CD4-positive, alpha-beta T cell (primary cell): ENCODE measurements around the gene PPIE. TPM values are rescaled to one million over a fixed set of nuclear protein-coding genes. Genes with fewer than 3 reads are reported as not detected.

Source experiments
- ATAC-seq: fragments of 200-7000 bp; cut with Tn5 transposase; one replicate; pipeline ENCODE4 v1.10.0; 2022; ENCODE audit warnings: mild to moderate bottlenecking; ENCODE audit not compliant: poor library complexity
- CTCF ChIA-PET: fragments of 350-600 bp; sonication (Branson Sonifier 250); formaldehyde crosslinking; loops from one replicate; lab custom pipeline; 2021; ENCODE audit warnings: antibody characterized with exemption, inconsistent platforms; lab: Charles Lee
- POLR2A ChIA-PET: fragments of 350-600 bp; sonication (Branson Sonifier 250); formaldehyde crosslinking; loops from one replicate; lab custom pipeline; 2021; ENCODE audit warnings: antibody characterized with exemption, inconsistent platforms; lab: Charles Lee
- DNase-seq, 14 experiments: peaks; one replicate each; pipeline ENCODE4 v3.0.0-alpha.2; 2013 to 2020; ENCODE audit warnings: mixed read lengths in 2 of 14
- H3K27ac ChIP-seq, 2 donors: one replicate each; pipeline versions ENCODE4 v1.5.1 to v1.7.0; 2013; ENCODE audit warnings: low read length in 2 of 2, low read depth in 1 of 2, mild to moderate bottlenecking in 1 of 2
- H3K27me3 ChIP-seq, 2 experiments: 1 replicate in 1 of 2; 2 replicates in 1 of 2; pipeline versions ENCODE4 v1.6.1 to v1.7.0; 2013; ENCODE audit warnings: low read length in 2 of 2, control low read depth in 1 of 2, mild to moderate bottlenecking in 1 of 2, moderate library complexity in 1 of 2; ENCODE audit not compliant: insufficient read depth in 2 of 2, control insufficient read depth in 1 of 2
- H3K36me3 ChIP-seq: one replicate; pipeline ENCODE4 v1.6.1; 2013; ENCODE audit warnings: low read length, control low read depth; ENCODE audit not compliant: insufficient read depth
- H3K4me1 ChIP-seq: one replicate; pipeline ENCODE4 v1.6.1; 2013; ENCODE audit warnings: low read length, control low read depth; ENCODE audit not compliant: insufficient read depth
- H3K4me3 ChIP-seq: one replicate; pipeline ENCODE4 v1.5.1; 2013; ENCODE audit warnings: mild to moderate bottlenecking, low read length, moderate library complexity
- H3K9me3 ChIP-seq, 2 experiments: 1 replicate in 1 of 2; 2 replicates in 1 of 2; pipeline versions ENCODE4 v1.6.1 to v1.7.0; 2013; ENCODE audit warnings: low read length in 2 of 2, mild to moderate bottlenecking in 2 of 2, control low read depth in 1 of 2, moderate library complexity in 1 of 2; ENCODE audit not compliant: control insufficient read depth in 1 of 2, insufficient read depth in 1 of 2
- H3K27ac Mint-ChIP-seq: one replicate; pipeline ENCODE4 v1.8.0; 2020; ENCODE audit warnings: mixed read lengths
- H3K27me3 Mint-ChIP-seq: one replicate; pipeline ENCODE4 v1.8.0; 2021; ENCODE audit warnings: mixed read lengths
- H3K36me3 Mint-ChIP-seq: one replicate; pipeline ENCODE4 v1.8.0; 2021; ENCODE audit warnings: low read depth, mixed read lengths
- H3K4me1 Mint-ChIP-seq: one replicate; pipeline ENCODE4 v1.8.0; 2021; ENCODE audit warnings: low read depth, mixed read lengths
- H3K4me3 Mint-ChIP-seq: one replicate; pipeline ENCODE4 v1.8.0; 2020; ENCODE audit warnings: mild to moderate bottlenecking, mixed read lengths
- H3K9me3 Mint-ChIP-seq: one replicate; pipeline ENCODE4 v1.8.0; 2020; ENCODE audit warnings: mixed read lengths
- CTCF ChIP-seq: fragments of 200-600 bp; IDR thresholded peaks from one replicate; pipeline ENCODE4 v1.8.0; 2022; ENCODE audit warnings: antibody characterized with exemption, mild to moderate bottlenecking
- intact Hi-C, 2 experiments: fragments of 100-400 bp; cut with DNase I in 1 of 2; cut with micrococcal nuclease in 1 of 2; formaldehyde crosslinking; loops; one replicate each; pipeline versions ENCODE4 v1.15.1 to v1.9.0; 2023 to 2025; cut with DNase I, micrococcal nuclease
- total RNA-seq, 174 experiments: library from RNA in 2 of 174; stranded (reverse) in 2 of 174; gene quantifications; one replicate each; pipeline ENCODE4 v1.2.3 and lab custom pipeline; 2021 to 2026

Gene PPIE
- total RNA-seq, 2 experiments from 2014 or later: 45.0 to 46.7 TPM

GRCh38 chr1:39721664-39722063 is 17.0 kb upstream of the PPIE start:
- no peaks in the 10 kb centered on the region for H3K9me3 Mint-ChIP-seq
- Histone ChIP-seq H3K27ac (no peak overlapping the region), H3K4me1 (no peaks in the 10 kb centered on the region), H3K36me3 (no peaks in the 10 kb centered on the region), H3K4me3 (no peak overlapping the region), H3K27me3 (peaks cover 16 to 19% of the 10 kb centered on the region in 2 experiments), H3K9me3 (no peaks in the 10 kb centered on the region)
- DNase-seq: no peak
- ChIA-PET CTCF (interaction anchor here (0.9 to 3.5 kb wide), 3 partner anchors 63 to 115 kb away, joined by 3 to 20 read pairs (median 3); no protein-coding TSS in a partner anchor), POLR2A (no interaction called here)
- peaks cover 49% of the 10 kb centered on the region for H3K27me3 Mint-ChIP-seq
- no peak overlapping the region for H3K27ac Mint-ChIP-seq
- ATAC-seq: no peak
- intact Hi-C loops: loop anchor here in 1 of 2 experiments (1.0 kb wide), 1 partner anchor 119 kb away; no protein-coding TSS in a partner anchor
- no peaks in the 10 kb centered on the region for H3K4me1 Mint-ChIP-seq
- no peak for TF ChIP-seq CTCF
- H3K36me3 Mint-ChIP-seq: no peaks in the 10 kb centered on the region
- H3K4me3 Mint-ChIP-seq: no peak overlapping the region

- no peaks in the 10 kb centered on the region for H3K9me3 Mint-ChIP-seq
- Histone ChIP-seq H3K36me3 (no peaks in the 10 kb centered on the region), H3K4me3 (no peak overlapping the region), H3K27ac (no peak overlapping the region), H3K27me3 (peaks cover 19 to 27% of the 10 kb centered on the region in 2 experiments), H3K9me3 (no peaks in the 10 kb centered on the region), H3K4me1 (no peaks in the 10 kb centered on the region)
- intact Hi-C loops: loop anchor here in 1 of 2 experiments (1.0 kb wide), 1 partner anchor 120 kb away; no protein-coding TSS in a partner anchor
- DNase-seq: no peak
- no peaks in the 10 kb centered on the region for H3K36me3 Mint-ChIP-seq
- no peaks in the 10 kb centered on the region for H3K4me1 Mint-ChIP-seq
- ChIA-PET CTCF (interaction anchor here (0.9 to 1.2 kb wide), 2 partner anchors 64 to 116 kb away, joined by 3 read pairs; no protein-coding TSS in a partner anchor), POLR2A (interaction anchor here (1.0 kb wide), 1 partner anchor 16 kb away, joined by 3 read pairs; the partner anchor contains the start of gene PPIE)
- no peak overlapping the region for H3K4me3 Mint-ChIP-seq
- peaks cover 51% of the 10 kb centered on the region for H3K27me3 Mint-ChIP-seq
- TF ChIP-seq CTCF: no peak
- no peak overlapping the region for H3K27ac Mint-ChIP-seq
- no peak for ATAC-seq
Measured at GRCh38 chr1:39722495-39722894, 16.2 kb upstream of the PPIE start.

GRCh38 chr1:39726600-39726999 is 12.1 kb upstream of the PPIE start:
- Histone ChIP-seq H3K27ac (no peak overlapping the region), H3K27me3 (peaks cover 24 to 48% of the 10 kb centered on the region in 2 experiments), H3K4me1 (no peaks in the 10 kb centered on the region), H3K36me3 (no peaks in the 10 kb centered on the region), H3K4me3 (no peak overlapping the region), H3K9me3 (no peaks in the 10 kb centered on the region)
- Mint-ChIP-seq H3K27ac (no peak overlapping the region), H3K27me3 (peaks cover 75% of the 10 kb centered on the region), H3K9me3 (no peaks in the 10 kb centered on the region), H3K4me1 (no peaks in the 10 kb centered on the region), H3K36me3 (no peaks in the 10 kb centered on the region), H3K4me3 (no peak overlapping the region)
- TF ChIP-seq CTCF: no peak
- POLR2A ChIA-PET: no interaction called here
- no peak for ATAC-seq
- CTCF ChIA-PET: interaction anchor here (0.7 kb wide), 1 partner anchor 25 kb away, joined by 3 read pairs; no protein-coding TSS in a partner anchor
- intact Hi-C loops: no loop called here
- no peak for DNase-seq
